HG02798 (cell line): Measurements from ENCODE around the gene ATXN2L.
"Not testable (repeated sequence)": the region's sequence is repeated elsewhere in the genome, so short reads cannot be mapped to it uniquely, and the experiment has no call there.

Source experiments
- ATAC-seq: cut with Tn5 transposase; IDR thresholded peaks from one replicate; pipeline ENCODE4 v1.9.1; 2021; ENCODE audit warnings: mild to moderate bottlenecking; ENCODE audit not compliant: unreplicated experiment, poor library complexity

Gene ATXN2L, protein sequence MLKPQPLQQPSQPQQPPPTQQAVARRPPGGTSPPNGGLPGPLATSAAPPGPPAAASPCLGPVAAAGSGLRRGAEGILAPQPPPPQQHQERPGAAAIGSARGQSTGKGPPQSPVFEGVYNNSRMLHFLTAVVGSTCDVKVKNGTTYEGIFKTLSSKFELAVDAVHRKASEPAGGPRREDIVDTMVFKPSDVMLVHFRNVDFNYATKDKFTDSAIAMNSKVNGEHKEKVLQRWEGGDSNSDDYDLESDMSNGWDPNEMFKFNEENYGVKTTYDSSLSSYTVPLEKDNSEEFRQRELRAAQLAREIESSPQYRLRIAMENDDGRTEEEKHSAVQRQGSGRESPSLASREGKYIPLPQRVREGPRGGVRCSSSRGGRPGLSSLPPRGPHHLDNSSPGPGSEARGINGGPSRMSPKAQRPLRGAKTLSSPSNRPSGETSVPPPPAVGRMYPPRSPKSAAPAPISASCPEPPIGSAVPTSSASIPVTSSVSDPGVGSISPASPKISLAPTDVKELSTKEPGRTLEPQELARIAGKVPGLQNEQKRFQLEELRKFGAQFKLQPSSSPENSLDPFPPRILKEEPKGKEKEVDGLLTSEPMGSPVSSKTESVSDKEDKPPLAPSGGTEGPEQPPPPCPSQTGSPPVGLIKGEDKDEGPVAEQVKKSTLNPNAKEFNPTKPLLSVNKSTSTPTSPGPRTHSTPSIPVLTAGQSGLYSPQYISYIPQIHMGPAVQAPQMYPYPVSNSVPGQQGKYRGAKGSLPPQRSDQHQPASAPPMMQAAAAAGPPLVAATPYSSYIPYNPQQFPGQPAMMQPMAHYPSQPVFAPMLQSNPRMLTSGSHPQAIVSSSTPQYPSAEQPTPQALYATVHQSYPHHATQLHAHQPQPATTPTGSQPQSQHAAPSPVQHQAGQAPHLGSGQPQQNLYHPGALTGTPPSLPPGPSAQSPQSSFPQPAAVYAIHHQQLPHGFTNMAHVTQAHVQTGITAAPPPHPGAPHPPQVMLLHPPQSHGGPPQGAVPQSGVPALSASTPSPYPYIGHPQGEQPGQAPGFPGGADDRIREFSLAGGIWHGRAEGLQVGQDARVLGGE

DNA sequence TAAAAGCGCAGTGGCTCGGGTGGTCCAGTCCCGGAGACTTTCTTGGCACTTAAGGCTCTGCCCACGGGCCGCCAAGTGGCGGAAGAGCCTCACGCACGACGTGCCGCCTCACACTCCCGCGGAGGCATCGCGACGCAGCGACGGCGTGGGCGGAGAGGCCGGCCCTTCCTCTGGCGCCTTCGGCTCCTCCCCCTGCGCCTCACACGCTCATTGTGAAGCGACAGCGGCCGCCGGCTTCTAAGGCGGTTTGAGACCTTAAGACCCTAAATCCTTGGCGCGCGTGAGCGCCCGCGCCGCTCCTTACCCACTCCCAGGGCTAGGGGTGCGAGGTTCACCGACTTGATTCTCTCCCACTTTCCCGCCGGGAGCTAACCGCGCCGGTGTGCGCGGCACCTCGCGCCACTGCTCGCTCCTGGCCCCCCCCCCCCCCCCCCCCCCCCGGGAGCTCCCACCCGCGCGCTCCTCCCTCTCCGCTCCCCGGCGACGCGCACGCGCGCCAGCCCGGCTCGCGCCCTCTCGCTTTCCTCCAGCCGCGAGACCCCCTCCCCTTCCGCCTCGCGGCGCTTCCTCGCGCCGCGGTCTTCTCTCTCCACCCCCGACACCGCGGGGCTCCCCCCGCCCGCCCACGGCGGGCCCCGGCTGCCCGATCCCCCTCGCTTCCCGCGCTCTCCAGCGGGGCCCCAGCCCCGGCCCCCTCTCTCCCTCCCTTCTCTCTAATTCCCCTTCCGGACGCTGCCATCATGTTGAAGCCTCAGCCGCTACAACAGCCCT lies at the start of gene ATXN2L:
TSS of gene ATXN2L (plus strand) at position 480 of the 771 bp plus-strand sequence. CDS start at position 741, 261 bp downstream.
- ATAC-seq = peak; percentile 56

DNA sequence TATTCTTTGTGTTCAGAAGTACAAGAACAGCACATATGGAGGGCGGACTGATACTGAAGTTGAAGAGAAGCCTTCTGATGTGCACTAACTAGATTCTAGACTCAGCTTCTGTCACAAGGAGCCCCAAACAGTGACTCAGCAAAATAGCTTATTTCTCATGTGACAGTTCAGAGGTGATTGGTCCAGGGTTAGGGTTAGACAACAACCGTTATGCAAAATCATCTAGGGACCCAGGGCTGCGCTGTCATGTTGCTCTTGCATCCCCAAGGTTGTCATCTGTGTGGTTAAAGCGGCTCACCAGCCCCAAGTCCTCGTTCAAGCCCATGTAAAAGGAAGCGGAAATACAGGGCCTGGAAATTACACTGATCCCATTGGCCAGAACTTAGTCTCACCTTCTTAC lies 41.1 kb upstream of the ATXN2L start:
- not testable (repeated sequence) for ATAC-seq

DNA sequence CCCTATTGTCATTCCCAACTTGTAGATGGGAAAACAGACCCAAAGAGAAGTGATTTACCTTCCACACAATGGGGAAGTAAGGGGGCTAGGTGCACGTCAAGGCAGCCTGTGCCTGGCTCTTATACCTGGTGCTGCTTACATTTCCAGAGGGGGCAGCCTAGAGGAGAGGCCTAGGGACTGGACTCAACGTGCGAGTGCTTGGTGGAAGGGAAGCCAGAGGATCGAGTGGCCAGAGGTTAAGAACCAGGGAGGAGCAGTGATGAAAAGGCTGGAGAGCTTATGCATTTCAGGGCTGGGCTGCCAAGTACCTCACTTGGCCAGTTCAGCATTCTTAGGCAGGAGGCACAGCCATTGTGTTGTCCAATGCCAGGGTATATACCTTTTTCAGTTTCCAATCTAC lies 40.4 kb upstream of the ATXN2L start:
- not testable (repeated sequence) for ATAC-seq

- peak; percentile 79 for ATAC-seq
Observed at GRCh38 chr16:28802235-28803019, 20.4 kb upstream of the ATXN2L start.

GRCh38 chr16:28807445-28808120 lies 15.2 kb upstream of the ATXN2L start:
- not testable (repeated sequence) for ATAC-seq

GRCh38 chr16:28820016-28820415 lies 2.8 kb upstream of the ATXN2L start:
- ATAC-seq = no peak

- not testable (repeated sequence) for ATAC-seq
Observed at GRCh38 chr16:28820546-28820945, 2.3 kb upstream of the ATXN2L start.

DNA sequence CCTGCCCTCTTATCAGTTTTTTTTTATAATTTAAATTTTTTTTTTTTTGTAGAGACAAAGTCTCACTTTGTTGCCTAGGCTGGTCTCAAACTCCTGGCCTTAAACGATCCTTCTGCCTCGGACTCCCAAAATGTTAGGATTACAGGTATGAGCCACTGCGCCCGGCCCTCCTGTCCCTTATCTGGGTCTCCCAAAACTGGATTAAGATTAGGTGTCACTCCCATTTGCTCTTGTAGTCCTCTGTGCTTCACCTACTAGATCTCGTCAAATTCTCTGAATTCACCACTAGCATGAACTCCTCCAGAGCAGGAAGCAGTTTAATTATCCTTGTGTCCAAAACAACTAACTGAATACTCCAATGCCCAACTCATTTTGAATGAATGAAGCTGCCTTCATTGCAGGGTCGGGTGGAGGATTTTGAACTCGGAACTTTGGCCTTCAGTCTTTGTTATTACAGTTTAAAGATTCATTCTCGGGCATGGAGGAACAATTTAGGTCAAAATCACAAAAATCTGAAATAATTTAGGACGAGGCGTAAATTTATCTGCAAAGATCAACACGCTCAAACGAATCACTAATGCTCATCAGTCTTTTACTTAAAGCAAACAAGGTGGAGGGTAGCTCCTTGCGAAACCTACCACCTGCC lies 802 bp upstream of the ATXN2L start:
- ATAC-seq = no peak

- no peak for ATAC-seq
Observed at GRCh38 chr16:28823291-28823872, 583 bp downstream of the ATXN2L start.

DNA sequence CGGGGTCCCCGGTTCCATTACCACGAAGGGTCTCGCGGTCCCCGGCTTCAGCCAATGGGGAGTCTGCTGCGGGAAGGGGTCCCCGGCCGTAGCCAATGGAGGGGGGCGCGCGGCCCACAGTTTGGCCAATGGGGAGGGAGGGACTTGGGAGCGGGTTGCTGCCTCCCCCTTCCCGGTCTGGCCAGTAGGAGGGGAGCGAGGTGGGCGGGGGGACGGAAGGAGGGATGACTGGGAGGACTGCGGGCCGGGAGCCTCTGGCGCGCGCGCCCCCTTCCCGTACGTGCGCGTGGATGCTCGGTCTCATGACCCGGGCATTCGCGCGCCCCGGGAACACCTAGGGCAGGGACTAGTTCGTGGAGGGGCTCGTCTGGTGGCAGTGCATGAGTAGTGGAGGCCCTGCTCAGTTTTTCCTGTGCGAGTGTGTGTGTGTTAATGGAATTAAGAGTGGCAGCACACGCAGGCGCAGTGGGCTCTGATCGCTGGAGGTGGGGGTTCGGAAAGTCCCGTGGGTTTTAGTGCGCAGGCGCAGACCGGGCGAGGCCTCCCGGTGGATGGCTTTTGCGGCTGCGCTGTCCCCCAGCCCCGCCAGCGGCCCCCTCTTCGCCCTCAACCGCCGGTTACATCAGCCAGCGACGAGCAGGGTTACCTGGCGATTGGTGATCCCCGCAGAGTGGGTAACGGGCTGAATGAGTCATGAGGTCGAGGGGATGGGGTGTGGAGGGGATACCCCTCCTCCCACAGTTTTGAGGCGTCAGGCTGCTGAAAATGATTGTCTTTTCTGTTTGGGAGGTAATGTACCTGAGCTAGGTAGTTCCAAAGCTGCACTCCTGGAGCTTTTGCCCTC lies 1.3 kb downstream of the ATXN2L start:
- ATAC-seq = peak; percentile 76

- no peak for ATAC-seq
Observed at GRCh38 chr16:28824717-28824973, 1.8 kb downstream of the ATXN2L start.

DNA sequence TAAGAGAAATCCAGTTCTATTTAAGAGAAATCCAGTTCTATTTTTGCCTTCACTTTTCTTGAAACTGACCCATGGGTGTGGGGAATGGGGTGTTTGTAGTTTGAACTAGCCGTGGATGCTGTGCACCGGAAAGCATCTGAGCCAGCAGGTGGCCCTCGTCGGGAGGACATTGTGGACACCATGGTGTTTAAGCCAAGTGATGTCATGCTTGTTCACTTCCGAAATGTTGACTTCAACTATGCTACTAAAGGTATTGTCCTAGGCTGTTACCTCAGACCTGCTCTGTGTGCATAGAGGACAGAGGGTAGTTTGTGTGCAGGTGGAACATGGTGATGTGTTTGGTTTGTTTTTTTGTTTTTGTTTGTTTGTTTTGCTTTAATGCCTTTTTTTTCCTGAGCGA lies 3.3 kb downstream of the ATXN2L start:
- ATAC-seq = no peak

GRCh38 chr16:28829747-28830146 lies 6.9 kb downstream of the ATXN2L start:
- ATAC-seq = no peak

DNA sequence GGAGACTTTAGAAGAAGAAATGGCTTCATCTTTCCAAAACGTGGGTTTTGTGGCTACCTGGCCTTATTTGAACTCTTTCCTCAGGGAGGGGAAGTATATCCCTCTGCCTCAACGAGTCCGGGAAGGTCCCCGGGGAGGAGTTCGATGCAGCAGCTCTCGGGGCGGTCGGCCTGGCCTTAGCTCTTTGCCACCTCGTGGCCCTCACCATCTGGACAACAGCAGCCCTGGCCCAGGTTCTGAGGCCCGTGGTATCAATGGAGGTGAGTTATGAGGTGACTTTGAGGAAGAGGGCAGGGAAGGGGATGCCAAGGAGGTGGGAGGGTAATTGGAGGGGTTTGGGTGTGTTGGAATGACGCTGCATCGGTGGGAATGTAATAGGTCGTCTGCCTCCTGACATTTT lies 7.7 kb downstream of the ATXN2L start:
- no peak for ATAC-seq

DNA sequence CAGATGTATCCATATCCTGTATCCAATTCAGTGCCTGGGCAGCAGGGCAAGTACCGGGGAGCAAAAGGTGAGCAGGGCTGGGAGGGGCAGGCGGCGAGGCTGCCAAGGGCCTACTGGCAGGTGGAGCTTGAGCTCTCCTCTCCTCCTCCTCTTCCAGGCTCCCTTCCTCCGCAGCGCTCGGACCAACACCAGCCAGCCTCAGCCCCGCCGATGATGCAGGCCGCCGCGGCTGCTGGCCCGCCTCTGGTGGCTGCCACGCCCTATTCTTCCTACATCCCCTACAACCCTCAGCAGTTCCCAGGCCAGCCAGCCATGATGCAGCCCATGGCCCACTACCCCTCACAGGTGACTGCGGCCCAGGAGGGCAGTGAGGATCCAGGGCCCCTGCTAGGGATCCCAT lies 11.6 kb downstream of the ATXN2L start:
- ATAC-seq = no peak

DNA sequence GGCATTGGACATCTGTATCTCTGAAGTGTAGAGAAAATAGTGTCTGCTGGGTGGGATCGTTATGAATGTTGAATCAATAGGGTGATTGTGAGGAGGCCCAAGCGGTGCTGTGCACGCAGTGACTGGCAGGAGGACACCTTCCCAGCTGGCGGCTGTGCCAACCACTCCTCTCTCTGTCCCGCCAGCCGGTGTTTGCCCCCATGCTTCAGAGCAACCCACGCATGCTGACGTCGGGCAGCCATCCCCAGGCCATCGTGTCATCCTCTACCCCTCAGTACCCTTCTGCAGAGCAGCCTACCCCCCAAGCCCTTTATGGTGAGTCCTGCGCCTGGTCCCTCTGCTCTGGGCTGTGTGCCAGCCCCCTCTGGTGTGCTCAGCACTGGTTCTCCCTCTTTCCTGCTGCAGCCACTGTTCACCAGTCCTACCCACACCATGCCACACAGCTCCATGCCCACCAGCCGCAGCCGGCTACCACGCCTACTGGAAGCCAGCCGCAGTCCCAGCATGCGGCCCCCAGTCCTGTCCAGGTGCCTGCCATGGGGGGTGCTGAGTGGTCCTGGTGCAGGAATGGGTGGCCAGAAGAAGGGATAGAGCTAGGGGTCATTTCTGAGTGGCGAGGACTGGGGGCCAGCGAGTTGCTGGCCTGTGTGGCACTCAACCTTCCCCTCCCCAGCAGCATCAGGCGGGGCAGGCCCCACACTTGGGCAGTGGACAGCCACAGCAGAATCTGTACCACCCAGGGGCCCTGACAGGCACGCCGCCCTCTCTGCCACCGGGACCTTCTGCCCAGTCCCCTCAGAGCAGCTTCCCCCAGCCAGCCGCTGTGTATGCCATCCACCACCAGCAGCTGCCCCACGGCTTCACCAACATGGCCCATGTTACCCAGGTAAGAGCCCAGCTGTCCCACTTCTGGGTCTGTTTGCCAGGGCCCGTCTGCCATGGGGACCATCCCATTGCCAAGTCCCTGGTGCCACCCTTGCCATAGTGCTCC lies 12.4 kb downstream of the ATXN2L start:
- ATAC-seq = no peak
